Lower leg skin (tissue), 3 donors: ENCODE results near the gene PIP5K1B.

ENCODE experiments used
- CTCF ChIP-seq, 3 donors: fragments of 450-650 bp; IDR thresholded peaks; one replicate each; pipeline ENCODE4 v1.5.1; 2016; ENCODE audit warnings: antibody characterized with exemption in 3 of 3, mild to moderate bottlenecking in 3 of 3, moderate library complexity in 2 of 3
- POLR2A ChIP-seq, 2 donors: fragments of 450-650 bp; IDR thresholded peaks; one replicate each; pipeline ENCODE4 v1.6.1; 2016 to 2017; ENCODE audit warnings: antibody characterized with exemption in 2 of 2, mild to moderate bottlenecking in 1 of 2, moderate library complexity in 1 of 2

- no peak for TF ChIP-seq CTCF (IDR thresholded peaks at IDR 0.05)
- no peak for TF ChIP-seq POLR2A (IDR thresholded peaks at IDR 0.05)
Observed at GRCh38 chr9:68775003-68775730, 70.1 kb downstream of the PIP5K1B start.
